ENCODE results near the gene CD82.

DNA sequence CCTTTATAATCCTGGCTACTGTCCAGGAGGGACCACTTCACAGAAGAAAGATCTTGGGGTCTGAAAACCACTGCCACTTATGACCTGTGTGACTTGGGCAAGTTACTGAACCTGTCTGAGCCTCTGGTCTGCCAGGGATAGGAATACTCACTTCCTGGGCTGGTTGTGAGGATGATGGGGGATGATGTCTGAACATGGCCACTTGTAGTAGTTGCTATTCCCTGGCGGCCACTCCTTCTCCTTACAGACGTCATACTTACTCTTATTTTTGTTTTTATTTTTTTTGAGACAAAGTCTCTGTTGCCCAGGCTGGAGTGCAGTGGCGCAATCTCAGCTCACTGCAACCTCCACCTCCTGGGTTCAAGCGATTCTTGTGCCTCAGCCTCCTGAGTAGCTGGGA, 26.1 kb downstream of the CD82 start:
- TF ChIP-seq CHD1 (IDR thresholded peaks at IDR 0.05; ENCODE audit: low read depth, low read length): no peak
- TF ChIP-seq, protein P1, sequence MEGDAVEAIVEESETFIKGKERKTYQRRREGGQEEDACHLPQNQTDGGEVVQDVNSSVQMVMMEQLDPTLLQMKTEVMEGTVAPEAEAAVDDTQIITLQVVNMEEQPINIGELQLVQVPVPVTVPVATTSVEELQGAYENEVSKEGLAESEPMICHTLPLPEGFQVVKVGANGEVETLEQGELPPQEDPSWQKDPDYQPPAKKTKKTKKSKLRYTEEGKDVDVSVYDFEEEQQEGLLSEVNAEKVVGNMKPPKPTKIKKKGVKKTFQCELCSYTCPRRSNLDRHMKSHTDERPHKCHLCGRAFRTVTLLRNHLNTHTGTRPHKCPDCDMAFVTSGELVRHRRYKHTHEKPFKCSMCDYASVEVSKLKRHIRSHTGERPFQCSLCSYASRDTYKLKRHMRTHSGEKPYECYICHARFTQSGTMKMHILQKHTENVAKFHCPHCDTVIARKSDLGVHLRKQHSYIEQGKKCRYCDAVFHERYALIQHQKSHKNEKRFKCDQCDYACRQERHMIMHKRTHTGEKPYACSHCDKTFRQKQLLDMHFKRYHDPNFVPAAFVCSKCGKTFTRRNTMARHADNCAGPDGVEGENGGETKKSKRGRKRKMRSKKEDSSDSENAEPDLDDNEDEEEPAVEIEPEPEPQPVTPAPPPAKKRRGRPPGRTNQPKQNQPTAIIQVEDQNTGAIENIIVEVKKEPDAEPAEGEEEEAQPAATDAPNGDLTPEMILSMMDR (IDR thresholded peaks at IDR 0.05; ENCODE audit: control extremely low read depth in 1 of 3, insufficient read depth in 1 of 3, low read depth in 1 of 3, low read length in 3 of 3): no peak
- TF ChIP-seq MAFK (IDR thresholded peaks at IDR 0.05; ENCODE audit: low read depth, low read length): no peak
- no peak for TF ChIP-seq YY1 (IDR thresholded peaks at IDR 0.05; ENCODE audit: low read depth, low read length)
- TF ChIP-seq EP300 (IDR thresholded peaks at IDR 0.05; ENCODE audit: borderline replicate concordance in 1 of 2, low read depth in 2 of 2, low read length in 2 of 2): no peak
- TF ChIP-seq POLR2A (IDR thresholded peaks at IDR 0.05; ENCODE audit: control extremely low read depth in 1 of 2, low read depth in 2 of 2, low read length in 2 of 2): no peak
- TF ChIP-seq, protein P2, sequence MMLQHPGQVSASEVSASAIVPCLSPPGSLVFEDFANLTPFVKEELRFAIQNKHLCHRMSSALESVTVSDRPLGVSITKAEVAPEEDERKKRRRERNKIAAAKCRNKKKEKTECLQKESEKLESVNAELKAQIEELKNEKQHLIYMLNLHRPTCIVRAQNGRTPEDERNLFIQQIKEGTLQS (IDR thresholded peaks at IDR 0.05; ENCODE audit: insufficient read depth, low read depth, low read length): no peak
- no peak for TF ChIP-seq TEAD4 (IDR thresholded peaks at IDR 0.05; ENCODE audit: low read depth, low read length)
- no peak for TF ChIP-seq FOSL1 (IDR thresholded peaks at IDR 0.05; ENCODE audit: insufficient read depth, low read depth, low read length)
- TF ChIP-seq HDAC2 (IDR thresholded peaks at IDR 0.05; ENCODE audit: borderline replicate concordance in 1 of 2, low read depth in 2 of 2, low read length in 2 of 2): no peak
- TF ChIP-seq, protein P3, sequence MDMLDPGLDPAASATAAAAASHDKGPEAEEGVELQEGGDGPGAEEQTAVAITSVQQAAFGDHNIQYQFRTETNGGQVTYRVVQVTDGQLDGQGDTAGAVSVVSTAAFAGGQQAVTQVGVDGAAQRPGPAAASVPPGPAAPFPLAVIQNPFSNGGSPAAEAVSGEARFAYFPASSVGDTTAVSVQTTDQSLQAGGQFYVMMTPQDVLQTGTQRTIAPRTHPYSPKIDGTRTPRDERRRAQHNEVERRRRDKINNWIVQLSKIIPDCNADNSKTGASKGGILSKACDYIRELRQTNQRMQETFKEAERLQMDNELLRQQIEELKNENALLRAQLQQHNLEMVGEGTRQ (IDR thresholded peaks at IDR 0.05; ENCODE audit: low read length): no peak
- no peak for TF ChIP-seq SIN3A (conservative IDR thresholded peaks at IDR 0.05 in 1 of 2, IDR thresholded peaks at IDR 0.05 in 1 of 2; ENCODE audit: low read depth in 1 of 2, low read length in 2 of 2)
- no peak for TF ChIP-seq BRCA1 (IDR thresholded peaks at IDR 0.05; ENCODE audit: low read depth, low read length)
